Aorta (tissue), 5 donors: ENCODE results near the gene KRTAP29-1. TPM values are rescaled to one million over a fixed set of nuclear protein-coding genes. Genes with fewer than 3 reads are reported as not detected.

Experiments
- ATAC-seq: fragments of 200-7000 bp; cut with Tn5 transposase; one replicate; pipeline ENCODE4 v1.9.1; 2022; ENCODE audit warnings: moderate library complexity; ENCODE audit not compliant: low FRiP score
- DNase-seq, 2 donors: peaks; one replicate each; pipeline ENCODE4 v3.0.0-alpha.2; 2020
- H3K27ac ChIP-seq, 2 donors: one replicate each; pipeline ENCODE4 v1.5.1; 2013; ENCODE audit warnings: low read length in 2 of 2, mild to moderate bottlenecking in 2 of 2, moderate library complexity in 2 of 2, control low read depth in 1 of 2, inconsistent platforms in 1 of 2, low read depth in 1 of 2
- H3K27me3 ChIP-seq, 2 donors: one replicate each; pipeline ENCODE4 v1.6.1; 2013; ENCODE audit warnings: control low read depth in 1 of 2, low read length in 1 of 2, mild to moderate bottlenecking in 1 of 2, moderate library complexity in 1 of 2; ENCODE audit not compliant: insufficient read depth in 2 of 2, control insufficient read depth in 1 of 2
- H3K36me3 ChIP-seq, 2 donors: one replicate each; pipeline ENCODE4 v1.6.1; 2013; ENCODE audit warnings: control low read depth in 1 of 2, low read length in 1 of 2, mild to moderate bottlenecking in 1 of 2; ENCODE audit not compliant: insufficient read depth in 2 of 2, control insufficient read depth in 1 of 2
- H3K4me1 ChIP-seq, 2 donors: one replicate each; pipeline ENCODE4 v1.6.1; 2013; ENCODE audit warnings: low read length in 2 of 2, control low read depth in 1 of 2, mild to moderate bottlenecking in 1 of 2, moderate library complexity in 1 of 2; ENCODE audit not compliant: insufficient read depth in 2 of 2, control insufficient read depth in 1 of 2
- H3K4me3 ChIP-seq, 2 donors: one replicate each; pipeline ENCODE4 v1.5.1; 2013; ENCODE audit warnings: low read length in 2 of 2, control low read depth in 1 of 2, mild to moderate bottlenecking in 1 of 2
- H3K9me3 ChIP-seq: one replicate; pipeline ENCODE4 v1.6.1; 2013; ENCODE audit warnings: mild to moderate bottlenecking, low read length; ENCODE audit not compliant: control insufficient read depth
- WGBS, 2 donors: extraction: QIAGEN DNeasy Blood & Tissue Kit; methylation state at CpG; one replicate each; pipeline ENCODE4 v1.1.7; 2013; 5-methylcytosine and 5-hydroxymethylcytosine counted together
- intact Hi-C, 2 donors: fragments of 100-400 bp; cut with DNase I; formaldehyde crosslinking; loops; one replicate each; pipeline versions ENCODE4 v1.14.2 to v1.15.0; 2022
- polyA plus RNA-seq, 2 donors: library from polyadenylated mRNA; stranded (reverse); fragments of 200-250 nt; gene quantifications; one replicate each; pipeline ENCODE4 v1.2.3, GENCODE V29; 2013
- total RNA-seq, 2 donors: library from RNA; stranded (reverse); fragmentation: NEBNext Ultra II Directional; extraction: Animal tissue kit (Norgen Biotek cat#: 25700); gene quantifications; one replicate each; pipeline ENCODE4 v1.2.1, GENCODE V29; 2021
- donor health status: healthy with polysubstance abuse.
- donor health status: Bipolar disorder and iron deficiency.
- donor health status: DM: no; HTN: no; CAD: no.
- donor health status: DM: no; HTN: no; CAD: no.
- donor health status: DM: yes; HTN: yes; CAD: no.

KRTAP29-1 gene
- total and polyA plus RNA-seq, 4 donors, result not detected

GRCh38 chr17:41324180-41325075 lies 21.8 kb upstream of the KRTAP29-1 start:
- WGBS, 2 donors, result 62 to 67% methylated on average over 16 of the region's 16 CpGs
- intact Hi-C loops, result loop anchor here (5.0 to 10.0 kb wide), 2 partner anchors 410 to 522 kb away; no protein-coding TSS in a partner anchor
- ATAC-seq, result no peak

GRCh38 chr17:41322903-41323895 lies 20.5 kb upstream of the KRTAP29-1 start:
- no peak for DNase-seq
- WGBS, 2 donors, result 88 to 89% methylated on average over 10 to 11 of the region's 11 CpGs
- intact Hi-C loops, result loop anchor here (5.0 to 10.0 kb wide), 2 partner anchors 408 to 521 kb away; no protein-coding TSS in a partner anchor

More at GRCh38 chr17:41324180-41325075, 21.8 kb upstream of the KRTAP29-1 start:
- H3K4me1 ChIP-seq, result no peaks in the 10 kb centered on the region
- H3K4me3 ChIP-seq, result no peak overlapping the region
- H3K36me3 ChIP-seq, result no peaks in the 10 kb centered on the region
- H3K27ac ChIP-seq, result no peak overlapping the region
- no peaks in the 10 kb centered on the region for H3K27me3 ChIP-seq
- no peak for DNase-seq
- H3K9me3 ChIP-seq, result no peaks in the 10 kb centered on the region

GRCh38 chr17:41322094-41322902 lies 19.6 kb upstream of the KRTAP29-1 start:
- ATAC-seq (no peak), DNase-seq (no peak)
- 37 to 41% methylated on average over 5 of the region's 5 CpGs for WGBS, 2 donors
- no peaks in the 10 kb centered on the region for H3K27me3 ChIP-seq
- no peak overlapping the region for H3K4me3 ChIP-seq
- intact Hi-C loops, result loop anchor here (5.0 to 10.0 kb wide), 2 partner anchors 407 to 520 kb away; no protein-coding TSS in a partner anchor
- H3K4me1 ChIP-seq, result no peaks in the 10 kb centered on the region
- no peaks in the 10 kb centered on the region for H3K36me3 ChIP-seq
- no peak overlapping the region for H3K27ac ChIP-seq
- no peaks in the 10 kb centered on the region for H3K9me3 ChIP-seq

More at GRCh38 chr17:41322903-41323895, 20.5 kb upstream of the KRTAP29-1 start:
- no peaks in the 10 kb centered on the region for H3K36me3 ChIP-seq
- ATAC-seq, result no peak
- H3K9me3 ChIP-seq, result no peaks in the 10 kb centered on the region
- no peak overlapping the region for H3K4me3 ChIP-seq
- no peaks in the 10 kb centered on the region for H3K27me3 ChIP-seq
- H3K27ac ChIP-seq, result no peak overlapping the region
- no peaks in the 10 kb centered on the region for H3K4me1 ChIP-seq

GRCh38 chr17:41318231-41318630 lies 15.6 kb upstream of the KRTAP29-1 start:
- Histone ChIP-seq H3K4me1 (no peaks in the 10 kb centered on the region), H3K36me3 (no peaks in the 10 kb centered on the region), H3K4me3 (no peak overlapping the region), H3K9me3 (no peaks in the 10 kb centered on the region), H3K27me3 (peaks cover 0 to 1% of the 10 kb centered on the region in 2 donors), H3K27ac (no peak overlapping the region)
- 43 to 66% methylated on average over 2 of the region's 2 CpGs for WGBS, 2 donors
- no peak for ATAC-seq
- intact Hi-C loops, result no loop called here
- no peak for DNase-seq

- Histone ChIP-seq H3K27ac (no peak overlapping the region), H3K27me3 (peaks cover 0 to 1% of the 10 kb centered on the region in 2 donors), H3K4me1 (no peaks in the 10 kb centered on the region), H3K9me3 (no peaks in the 10 kb centered on the region), H3K4me3 (no peak overlapping the region), H3K36me3 (no peaks in the 10 kb centered on the region)
- ATAC-seq, result no peak
- peak in 1 of 2 donors; percentile 61 for DNase-seq
- 68 to 72% methylated on average over 17 of the region's 17 CpGs for WGBS, 2 donors
- intact Hi-C loops, result no loop called here
Measured at GRCh38 chr17:41315814-41316445, 13.3 kb upstream of the KRTAP29-1 start.

- DNase-seq, result peak in 1 of 2 donors; percentile 63
- intact Hi-C loops, result no loop called here
- no peaks in the 10 kb centered on the region for H3K4me1 ChIP-seq
- WGBS, 2 donors, result 68 to 78% methylated on average over 24 of the region's 24 CpGs
- no peak within 1 kb of the TSS for H3K27ac ChIP-seq
- ATAC-seq, result no peak
- no peaks in the 10 kb centered on the region for H3K9me3 ChIP-seq
- no peaks in the 10 kb centered on the region for H3K36me3 ChIP-seq
- H3K4me3 ChIP-seq, result no peak within 1 kb of the TSS
- peaks cover 0 to 1% of the 10 kb centered on the region in 2 donors for H3K27me3 ChIP-seq
Measured at GRCh38 chr17:41315204-41315794, 12.6 kb upstream of the KRTAP29-1 start, which contains the start of gene KRTAP17-1. TSS of gene KRTAP17-1 (minus strand) at chr17:41315710. CDS start at chr17:41315650, 60 bp downstream.

- Histone ChIP-seq H3K27me3 (peaks cover 0 to 1% of the 10 kb centered on the region in 2 donors), H3K36me3 (no peaks in the 10 kb centered on the region), H3K27ac (no peak overlapping the region), H3K4me1 (no peaks in the 10 kb centered on the region), H3K4me3 (no peak overlapping the region), H3K9me3 (no peaks in the 10 kb centered on the region)
- 71 to 75% methylated on average over 1 of the region's 1 CpG for WGBS, 2 donors
- ATAC-seq (no peak), DNase-seq (no peak)
- intact Hi-C loops, result no loop called here
Measured at GRCh38 chr17:41311111-41311510, 8.5 kb upstream of the KRTAP29-1 start.
